Spleen (tissue), 7 donors: Measurements from ENCODE around the gene PROCA1.

ENCODE experiments used
- POLR2A ChIP-seq, 3 donors: fragments of 450-650 bp; IDR thresholded peaks; one replicate each; pipeline ENCODE4 v1.5.1; 2017; ENCODE audit warnings: antibody characterized with exemption in 3 of 3, mild to moderate bottlenecking in 1 of 3
- POLR2AphosphoS5 ChIP-seq, 3 donors: sonication (generic); formaldehyde crosslinking; IDR thresholded peaks; one replicate each; pipeline ENCODE4 v1.5.1; 2017; ENCODE audit warnings: antibody characterized with exemption in 3 of 3
- TF ChIP-seq, protein P1 (sequence below), 11 experiments: fragments of 200-600 bp in 7 of 11; fragments of 450-650 bp in 4 of 11; sonication (generic) in 4 of 11; IDR thresholded peaks in 8 of 11; conservative IDR thresholded peaks in 3 of 11; 1 replicate in 7 of 11; 2 replicates in 4 of 11; pipeline versions ENCODE4 v1.4.0 to v1.8.0; 2016 to 2021; ENCODE audit warnings: antibody characterized with exemption in 11 of 11, inconsistent platforms in 4 of 11, mild to moderate bottlenecking in 1 of 11
- donor health status: DM: no; HTN: no; CAD: no; lungs with moderate emphysema.
- donor health status: DM: no; HTN: no; CAD: no.
- donor health status: DM: no; HTN: no; CAD: no.

DNA sequence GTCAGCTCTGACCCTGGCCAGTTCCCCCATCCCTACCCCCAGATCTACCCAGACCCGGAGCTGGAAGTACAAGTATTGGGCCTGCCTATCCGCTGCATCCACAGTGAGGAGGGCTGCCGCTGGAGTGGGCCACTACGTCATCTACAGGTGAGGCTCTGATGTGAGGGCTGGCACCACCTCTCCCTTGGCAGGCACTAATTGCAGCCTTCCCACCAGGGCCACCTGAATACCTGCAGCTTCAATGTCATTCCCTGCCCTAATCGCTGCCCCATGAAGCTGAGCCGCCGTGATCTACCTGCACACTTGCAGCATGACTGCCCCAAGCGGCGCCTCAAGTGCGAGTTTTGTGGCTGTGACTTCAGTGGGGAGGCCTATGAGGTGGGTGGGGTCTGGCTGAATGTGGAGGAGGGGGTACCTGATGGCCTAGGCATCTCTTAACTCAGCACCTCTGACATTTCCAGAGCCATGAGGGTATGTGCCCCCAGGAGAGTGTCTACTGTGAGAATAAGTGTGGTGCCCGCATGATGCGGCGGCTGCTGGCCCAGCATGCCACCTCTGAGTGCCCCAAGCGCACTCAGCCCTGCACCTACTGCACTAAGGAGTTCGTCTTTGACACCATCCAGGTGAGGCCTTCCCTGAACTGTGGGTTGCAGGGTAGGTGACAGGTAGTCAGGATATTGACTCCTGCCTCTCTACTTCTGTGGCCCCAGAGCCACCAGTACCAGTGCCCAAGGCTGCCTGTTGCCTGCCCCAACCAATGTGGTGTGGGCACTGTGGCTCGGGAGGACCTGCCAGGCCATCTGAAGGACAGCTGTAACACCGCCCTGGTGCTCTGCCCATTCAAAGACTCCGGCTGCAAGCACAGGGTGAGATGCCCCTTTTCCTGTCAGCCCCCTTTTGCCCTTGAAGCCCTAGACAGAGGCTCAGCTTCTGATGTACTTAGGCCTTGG lies 36.4 kb upstream of the PROCA1 start:
- TF ChIP-seq, protein P1, sequence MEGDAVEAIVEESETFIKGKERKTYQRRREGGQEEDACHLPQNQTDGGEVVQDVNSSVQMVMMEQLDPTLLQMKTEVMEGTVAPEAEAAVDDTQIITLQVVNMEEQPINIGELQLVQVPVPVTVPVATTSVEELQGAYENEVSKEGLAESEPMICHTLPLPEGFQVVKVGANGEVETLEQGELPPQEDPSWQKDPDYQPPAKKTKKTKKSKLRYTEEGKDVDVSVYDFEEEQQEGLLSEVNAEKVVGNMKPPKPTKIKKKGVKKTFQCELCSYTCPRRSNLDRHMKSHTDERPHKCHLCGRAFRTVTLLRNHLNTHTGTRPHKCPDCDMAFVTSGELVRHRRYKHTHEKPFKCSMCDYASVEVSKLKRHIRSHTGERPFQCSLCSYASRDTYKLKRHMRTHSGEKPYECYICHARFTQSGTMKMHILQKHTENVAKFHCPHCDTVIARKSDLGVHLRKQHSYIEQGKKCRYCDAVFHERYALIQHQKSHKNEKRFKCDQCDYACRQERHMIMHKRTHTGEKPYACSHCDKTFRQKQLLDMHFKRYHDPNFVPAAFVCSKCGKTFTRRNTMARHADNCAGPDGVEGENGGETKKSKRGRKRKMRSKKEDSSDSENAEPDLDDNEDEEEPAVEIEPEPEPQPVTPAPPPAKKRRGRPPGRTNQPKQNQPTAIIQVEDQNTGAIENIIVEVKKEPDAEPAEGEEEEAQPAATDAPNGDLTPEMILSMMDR (IDR thresholded peaks at IDR 0.05 in 8 of 11, conservative IDR thresholded peaks at IDR 0.05 in 3 of 11): no peak
- no peak for TF ChIP-seq POLR2A (IDR thresholded peaks at IDR 0.05)
- TF ChIP-seq POLR2AphosphoS5 (IDR thresholded peaks at IDR 0.05): peak in 1 of 3 donors; percentile 2
